ENCODE measurements around the gene HDAC11.
"Not testable (repeated sequence)": the region's sequence is repeated elsewhere in the genome, so short reads cannot be mapped to it uniquely, and the experiment has no call there.

The HDAC11 gene

DNA sequence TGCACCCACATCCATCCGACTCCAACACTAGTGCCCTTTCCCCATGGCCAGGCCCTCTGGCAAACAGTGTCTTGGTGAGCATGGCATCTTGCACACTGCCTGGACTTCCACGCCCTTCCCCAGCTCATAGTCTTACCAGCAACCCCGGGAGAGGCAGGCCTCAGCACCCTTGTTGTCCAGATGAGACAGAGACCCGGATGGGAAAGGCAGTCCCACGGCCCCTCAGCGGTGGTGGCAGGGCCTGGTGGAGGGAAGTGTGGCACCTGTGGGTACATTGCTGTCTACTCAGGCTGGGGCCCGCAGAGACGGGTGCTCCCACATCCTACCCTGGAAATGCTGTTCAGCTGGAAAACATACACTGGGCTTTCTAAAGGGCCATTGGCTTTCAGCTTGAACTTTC lies 28.4 kb downstream of the HDAC11 start:
- DNase-seq, result no peak

DNA sequence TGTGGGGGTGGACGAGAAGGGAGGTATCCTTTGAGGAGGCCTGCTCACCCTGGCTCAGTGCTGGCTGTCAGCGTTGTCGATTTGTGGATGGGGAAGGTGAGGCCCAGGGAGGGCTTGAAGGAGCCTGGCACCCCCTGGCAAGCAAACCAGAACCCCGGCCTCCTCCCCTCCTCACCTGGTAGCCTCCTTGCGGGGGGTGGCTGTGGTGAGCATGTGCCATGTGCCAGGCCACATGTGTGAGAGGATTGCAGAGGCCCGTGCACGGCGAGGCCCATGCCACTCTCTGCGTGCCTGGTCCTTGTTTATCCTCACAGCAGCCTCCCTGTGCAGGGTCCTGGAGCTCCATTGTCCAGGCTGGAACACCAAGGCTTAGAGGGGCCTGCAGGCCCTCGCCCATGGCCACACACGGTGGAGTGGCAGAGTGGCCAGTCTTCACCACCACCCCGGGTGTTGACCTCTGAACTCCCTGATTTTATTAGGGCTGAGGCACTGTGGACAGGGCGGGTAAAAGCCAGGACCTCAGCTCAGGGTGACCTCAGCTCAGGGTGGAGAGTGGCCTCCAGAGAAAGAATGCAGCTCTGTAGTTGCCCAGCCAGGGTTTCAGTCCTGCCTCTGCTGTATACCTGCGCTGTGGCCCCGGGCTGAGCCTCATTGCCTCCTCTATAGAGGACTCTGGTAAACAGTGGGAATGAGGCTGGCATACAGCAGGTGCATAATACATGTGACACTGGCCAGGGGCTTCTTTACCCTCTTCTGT lies 29.1 kb downstream of the HDAC11 start:
- no peak for DNase-seq

DNA sequence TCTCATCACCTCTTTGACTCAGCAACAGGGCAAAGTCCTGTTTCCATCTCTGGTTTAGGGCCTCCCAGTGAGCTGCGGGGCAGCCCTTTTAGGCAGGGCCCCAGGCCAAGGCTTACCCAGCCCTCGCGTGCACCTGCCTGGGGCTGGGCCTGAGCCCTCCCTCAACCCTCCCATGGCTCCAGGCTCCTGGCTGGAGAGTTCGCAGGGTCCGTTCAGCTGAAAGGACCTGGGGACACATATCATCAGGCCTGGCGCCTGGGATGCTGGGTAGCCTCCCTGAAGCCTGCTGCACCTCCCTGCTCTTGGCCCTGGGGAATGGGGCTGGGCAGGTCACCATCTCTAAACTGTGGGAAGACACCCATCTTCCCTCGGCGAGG lies 29.7 kb downstream of the HDAC11 start:
- no peak for DNase-seq

DNA sequence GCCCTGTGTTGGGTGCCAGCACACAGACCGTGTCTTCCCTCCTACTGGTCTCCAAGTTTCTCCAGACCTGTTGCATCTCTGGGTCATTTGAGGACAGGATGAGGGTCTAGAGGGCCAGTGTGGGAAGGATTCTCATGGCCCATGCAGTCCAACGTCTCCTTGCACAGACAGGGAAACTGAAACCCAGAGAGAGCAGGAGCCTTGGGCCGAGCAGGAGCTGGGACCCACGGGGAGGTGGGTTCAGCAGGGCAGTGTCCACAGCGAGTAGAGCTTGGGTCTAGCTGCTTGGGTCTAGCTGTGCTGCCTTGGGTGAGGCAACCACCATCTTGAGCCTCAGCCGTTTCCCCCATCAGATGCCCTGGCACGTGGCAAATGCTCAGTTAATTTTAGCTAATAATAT lies 32.3 kb downstream of the HDAC11 start:
- no peak for DNase-seq

DNA sequence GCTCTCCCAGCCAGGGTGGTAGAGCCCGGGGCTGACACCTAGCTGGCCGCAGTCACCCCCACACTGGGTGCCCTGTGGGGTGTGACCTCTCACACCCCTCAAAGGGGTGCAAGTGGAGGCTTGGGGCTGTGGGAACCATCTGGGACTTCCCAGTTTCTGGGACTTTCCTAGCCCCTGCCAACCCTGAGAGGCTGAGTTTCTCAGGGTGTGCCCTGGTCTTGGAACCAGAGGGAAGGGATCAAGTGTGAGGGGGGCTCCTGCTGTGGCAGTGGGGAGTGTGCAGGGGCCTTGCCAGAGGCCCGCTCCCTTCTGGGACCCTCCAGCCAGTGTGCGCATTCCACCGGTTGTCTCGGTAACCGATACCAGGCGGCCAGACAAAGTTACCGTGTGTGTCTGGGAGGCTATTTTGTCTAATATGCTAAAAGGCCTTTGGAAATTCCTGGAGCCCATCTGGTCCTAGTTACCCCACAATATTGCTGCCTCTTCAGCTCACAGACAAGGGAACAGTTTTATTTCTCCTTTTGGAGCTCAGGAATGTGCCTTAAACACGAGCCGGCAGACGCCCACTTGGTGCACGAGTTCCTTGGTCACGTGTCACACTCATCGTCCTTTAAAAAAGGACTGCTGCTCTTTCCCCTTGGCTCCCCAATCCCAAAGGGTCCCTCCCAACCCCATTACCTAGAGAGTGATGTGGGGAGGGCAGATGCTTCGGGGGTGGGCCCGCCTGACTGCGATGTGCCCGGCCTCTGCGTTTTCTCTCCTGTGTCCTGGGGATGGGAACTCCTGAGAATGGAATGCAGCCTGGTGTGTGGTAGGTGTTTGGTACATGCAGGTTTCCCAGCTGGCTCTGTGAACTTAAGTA lies 33.2 kb downstream of the HDAC11 start:
- DNase-seq, result no peak

DNA sequence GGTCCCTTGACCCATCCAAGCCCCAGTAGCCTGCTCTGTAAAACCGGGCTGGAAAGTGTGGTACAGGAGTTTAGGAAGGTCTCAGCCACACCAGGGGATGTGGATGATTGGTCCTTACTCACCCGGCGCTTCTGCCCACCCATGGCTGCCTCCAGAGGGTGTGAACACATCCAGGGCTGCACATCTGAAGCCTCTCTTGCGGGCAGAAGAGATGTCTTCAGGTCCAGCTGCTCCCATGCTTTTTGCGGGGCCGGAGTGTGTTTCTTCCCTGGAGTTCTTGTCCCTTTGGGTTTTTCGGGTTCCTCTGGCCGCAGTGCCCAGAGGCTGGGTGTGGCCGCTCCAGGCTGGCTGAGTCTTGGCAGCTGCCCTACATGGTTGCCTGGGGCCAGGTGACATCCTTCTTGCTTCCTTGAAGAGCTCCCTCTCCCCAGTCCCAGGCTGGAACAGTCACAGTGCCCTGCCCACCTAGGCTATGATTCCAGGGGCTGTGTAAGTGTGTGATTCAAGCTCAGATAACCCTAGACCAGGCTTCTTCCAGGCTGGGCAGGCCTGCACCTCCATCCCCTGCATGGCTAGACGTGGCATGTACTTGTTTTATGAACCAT lies 33.9 kb downstream of the HDAC11 start:
- DNase-seq, result no peak

DNA sequence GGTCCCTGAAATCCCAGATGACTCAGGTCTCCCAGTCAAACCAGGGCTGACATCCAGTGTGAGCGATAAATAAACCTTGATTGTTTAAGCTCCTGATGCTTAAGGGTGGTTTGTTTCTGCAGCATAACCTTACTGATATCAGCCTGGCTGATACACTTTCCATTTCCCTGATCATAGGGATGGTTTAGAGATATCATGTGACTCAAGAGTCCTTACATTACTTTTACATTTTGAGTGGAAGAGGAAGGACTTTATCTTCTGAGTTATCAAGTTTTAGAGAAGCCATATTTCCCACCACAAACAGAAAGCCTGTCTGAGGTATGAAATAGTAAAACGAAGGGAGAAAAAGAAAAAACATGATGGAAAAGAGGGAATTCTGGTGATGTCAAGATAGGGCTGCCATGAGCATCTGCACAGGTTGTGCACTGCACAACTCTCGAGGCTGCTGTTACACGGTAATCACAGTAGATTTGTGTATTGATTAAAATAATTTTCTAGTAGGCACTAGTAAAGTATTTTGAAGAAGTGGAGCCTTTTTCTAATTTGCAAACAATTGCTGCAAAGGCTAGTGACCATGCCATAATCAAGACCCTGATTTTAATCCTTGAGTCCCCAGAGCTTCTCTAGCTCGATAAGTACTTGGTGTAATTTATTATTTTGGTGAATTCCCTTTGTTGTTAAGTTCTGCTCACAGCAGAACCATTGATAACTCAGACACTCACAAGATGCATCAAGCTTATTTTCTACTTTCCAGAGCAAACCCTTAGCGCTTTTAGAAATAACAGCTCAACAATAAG lies 34.7 kb downstream of the HDAC11 start:
- no peak for DNase-seq

DNA sequence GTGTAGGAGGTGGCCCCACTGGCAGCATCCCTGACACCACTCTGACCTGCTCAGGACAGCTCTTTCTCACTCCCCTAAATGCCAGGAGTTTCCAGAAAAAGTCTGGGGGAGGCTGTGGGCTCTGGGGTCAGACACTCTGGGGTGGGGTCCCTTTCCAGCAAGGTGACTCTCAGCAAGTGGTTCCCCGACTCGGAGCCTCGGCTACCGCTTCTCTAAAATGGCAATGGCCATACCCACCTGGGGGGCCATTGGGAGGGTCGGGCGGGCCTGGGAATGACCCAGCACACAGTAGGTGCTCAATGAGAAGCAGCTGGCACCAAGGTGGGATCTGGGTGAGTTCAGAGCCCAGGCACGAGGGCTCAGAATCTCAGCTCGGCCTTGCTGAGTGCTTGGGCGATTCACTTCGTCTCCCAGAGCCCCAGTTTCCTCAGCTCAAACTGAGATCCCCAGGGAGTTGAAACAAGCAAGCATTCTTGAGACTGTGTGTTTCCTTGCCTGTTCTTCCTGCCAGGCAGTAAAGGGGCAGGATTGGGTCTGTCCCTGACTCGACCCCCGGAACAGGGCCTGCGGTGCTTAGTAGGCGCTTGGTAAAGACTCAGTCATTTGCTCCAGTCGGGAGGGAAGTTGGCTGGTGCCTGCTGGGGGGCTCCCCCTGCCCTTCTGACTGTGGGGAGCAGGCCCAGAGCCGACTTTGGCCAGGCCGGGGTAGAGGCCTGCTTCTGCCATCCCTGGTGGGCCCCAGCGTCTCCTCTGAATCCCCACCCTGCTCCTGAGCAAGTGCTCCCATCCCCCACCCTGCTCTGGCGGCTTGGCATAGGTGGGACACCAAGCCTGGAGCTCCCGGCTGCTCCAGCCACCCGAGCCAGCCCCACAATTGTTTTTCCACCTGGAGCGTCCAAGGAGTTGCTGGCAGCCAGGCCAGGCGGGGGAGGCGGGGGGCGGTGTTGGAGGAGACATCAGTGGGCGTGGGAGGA lies 36.0 kb downstream of the HDAC11 start:
- DNase-seq, result no peak

DNA sequence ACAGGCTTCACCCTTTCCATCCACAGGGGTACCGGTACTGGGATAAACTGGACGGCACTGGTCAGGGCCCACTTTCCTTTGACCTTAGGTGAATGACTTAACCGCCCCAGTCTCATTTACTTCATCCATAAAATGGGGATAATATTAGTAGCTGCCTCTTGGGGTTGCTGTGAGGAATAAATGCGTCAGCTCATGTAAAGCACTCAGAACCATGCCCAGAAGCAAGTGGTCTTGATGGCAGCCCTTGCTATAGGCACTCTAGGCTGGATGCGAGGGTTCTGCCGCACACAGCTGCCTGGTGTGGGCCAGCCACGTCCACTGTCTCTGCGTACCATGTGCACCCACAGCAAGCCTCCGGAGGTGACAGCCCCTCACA lies 36.6 kb downstream of the HDAC11 start:
- DNase-seq, result no peak

DNA sequence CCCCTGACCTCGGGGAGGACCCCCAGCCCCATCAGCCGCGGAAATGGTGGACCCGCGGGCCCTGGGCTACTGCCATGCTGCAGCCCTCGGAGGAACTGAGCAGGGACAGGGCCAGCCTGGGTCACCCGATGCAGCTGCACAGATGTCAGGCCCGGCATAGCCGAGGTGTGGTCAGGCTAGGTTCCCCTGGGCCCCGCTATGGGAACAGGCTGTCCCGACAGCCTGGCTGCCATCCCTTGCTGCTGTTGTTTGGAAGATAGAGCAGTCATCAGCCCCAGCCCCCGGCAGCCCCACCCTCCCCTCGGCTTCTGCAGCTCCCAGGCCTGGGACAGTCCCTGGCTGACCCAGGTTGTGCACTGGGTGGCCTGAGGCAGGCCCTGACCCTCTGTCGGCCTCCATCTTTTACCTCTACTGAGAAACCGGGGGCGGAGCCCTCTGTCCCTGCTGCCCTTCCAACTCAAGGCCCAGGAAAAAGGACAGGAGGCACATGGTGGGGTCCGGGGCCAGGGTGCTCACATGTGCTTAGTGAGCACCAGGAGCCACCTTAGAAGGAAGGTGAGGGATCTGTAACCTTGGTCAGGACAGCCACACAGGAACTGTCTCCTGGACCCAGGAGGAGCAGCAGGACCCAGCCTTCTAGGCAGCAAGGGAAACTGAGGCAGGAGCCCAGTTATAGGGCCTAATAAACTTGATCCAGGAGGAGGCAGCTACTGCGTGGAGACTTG lies 37.3 kb downstream of the HDAC11 start:
- no peak for DNase-seq

DNA sequence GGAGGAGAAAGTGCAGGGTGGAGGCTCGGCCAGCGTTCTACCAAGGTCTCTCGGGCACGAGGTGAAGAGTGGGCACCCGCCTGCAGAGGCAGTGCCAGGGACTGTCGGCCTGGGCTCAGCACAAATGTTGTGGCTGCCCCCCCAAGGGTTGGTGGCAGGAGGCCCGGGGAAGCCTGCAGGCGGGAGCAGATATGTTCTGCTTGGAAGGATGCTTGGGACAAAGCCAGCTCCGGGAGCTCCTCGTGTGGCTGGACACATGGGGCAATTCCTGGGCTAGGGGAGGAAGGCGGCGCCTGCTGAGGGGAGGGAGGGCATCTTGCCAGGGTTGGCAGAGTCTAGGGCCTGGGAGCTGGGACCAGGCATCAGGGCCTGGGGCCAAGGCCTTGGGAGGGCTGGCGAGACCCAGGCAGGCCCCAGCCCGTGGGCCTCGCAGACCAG lies 38.4 kb downstream of the HDAC11 start:
- no peak for DNase-seq

DNA sequence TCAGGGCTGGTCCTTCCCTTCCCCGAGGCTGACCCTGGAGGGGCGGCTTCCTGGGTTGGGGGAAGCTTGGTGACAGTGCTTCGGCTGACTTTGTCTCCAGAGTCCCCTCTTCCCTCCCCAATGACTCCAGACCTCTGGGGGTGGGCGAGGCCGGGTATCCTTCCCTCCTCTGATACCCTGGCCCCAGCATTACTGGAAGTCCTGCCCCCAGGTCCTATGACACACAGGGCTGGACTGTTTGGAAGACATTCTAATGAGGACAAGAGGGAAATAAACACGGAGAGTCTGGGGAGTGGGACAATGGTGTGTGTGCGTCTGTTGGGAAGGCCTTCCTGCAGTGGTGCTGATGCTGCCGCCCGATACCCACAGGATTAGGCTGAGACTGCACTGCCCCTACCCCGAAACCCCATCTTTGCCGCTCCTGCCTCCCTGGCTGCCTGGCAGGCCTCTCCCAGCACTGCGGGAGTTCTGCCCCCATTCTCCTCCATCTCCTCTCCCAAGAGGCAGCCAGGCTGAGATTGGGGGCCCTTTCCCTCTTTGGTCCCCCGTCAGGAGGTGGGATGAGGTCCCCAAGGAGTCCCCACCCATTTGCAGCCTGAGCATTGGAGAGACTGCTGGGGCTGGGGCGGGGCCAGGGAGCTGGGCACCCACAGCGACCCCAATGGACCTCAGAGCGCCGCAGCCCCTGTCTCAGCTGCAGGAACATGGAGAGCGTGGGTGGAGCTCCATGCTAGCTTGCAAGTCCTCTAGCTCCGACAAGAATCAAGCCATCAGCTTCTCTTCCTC lies 39.1 kb downstream of the HDAC11 start:
- DNase-seq, result no peak

DNA sequence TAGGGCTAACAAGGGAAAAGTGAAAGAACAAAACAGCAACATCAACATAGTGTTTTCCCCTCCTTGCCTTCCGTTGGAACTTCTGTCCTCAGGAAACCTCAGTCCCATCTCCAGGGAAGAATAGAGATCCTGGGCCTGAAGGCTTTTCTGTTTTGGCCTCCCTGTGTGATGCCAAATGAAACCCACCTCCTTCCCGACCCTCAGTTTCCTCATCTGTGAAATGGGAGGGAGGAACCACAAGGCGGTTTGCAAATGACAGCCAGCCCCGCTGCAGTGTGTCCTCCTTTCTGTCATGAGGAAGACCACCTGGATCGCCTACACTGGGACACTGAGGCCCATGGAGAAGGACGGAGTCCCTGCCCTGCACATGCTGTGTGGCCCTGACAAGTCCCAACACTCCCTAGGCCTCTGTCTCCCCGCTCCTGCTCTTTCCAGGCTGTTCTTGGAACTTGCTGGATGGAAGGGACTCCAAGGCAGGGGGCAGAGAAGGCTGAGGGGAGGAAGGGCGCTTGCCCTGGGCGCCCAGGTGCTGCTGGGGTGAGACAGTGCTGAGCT lies 40.3 kb downstream of the HDAC11 start:
- DNase-seq, result no peak

DNA sequence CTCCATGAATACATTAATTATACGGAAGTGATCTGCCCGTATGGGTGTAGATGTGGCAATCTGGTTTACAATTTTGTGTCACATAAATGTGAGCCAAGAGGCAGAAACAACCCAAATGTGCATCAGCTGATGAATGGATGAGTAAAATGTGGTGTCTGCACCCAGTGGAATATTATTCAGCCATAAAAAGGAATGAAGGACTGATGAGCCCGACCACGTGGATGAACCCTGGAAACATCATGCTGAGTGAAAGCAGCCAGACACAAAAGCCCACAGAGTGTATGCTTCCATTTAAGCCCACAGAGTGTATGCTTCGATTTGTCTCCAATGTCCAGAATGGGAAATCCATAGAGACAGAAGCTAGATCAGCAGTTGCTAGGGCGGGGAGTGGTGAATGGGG lies 41.2 kb downstream of the HDAC11 start:
- DNase-seq, result no peak

DNA sequence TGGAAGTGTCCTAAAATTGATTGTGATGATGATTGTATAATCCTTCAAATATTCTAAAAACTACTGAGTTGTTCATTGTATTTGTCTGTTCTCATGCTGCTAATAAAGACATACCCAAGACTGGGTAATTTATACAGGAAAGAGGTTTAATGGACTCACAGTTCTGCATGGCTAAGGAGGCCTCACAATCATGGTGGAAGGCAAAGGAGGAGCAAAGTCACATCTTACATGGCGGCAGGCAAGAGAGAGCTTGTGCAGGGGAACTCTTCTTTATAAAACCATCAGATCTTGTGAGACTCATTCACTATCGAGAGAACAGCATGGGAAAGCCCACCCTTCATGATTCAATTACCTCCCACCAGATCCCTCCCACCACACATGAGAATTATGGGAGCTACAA lies 41.6 kb downstream of the HDAC11 start:
- DNase-seq, result not testable (repeated sequence)

DNA sequence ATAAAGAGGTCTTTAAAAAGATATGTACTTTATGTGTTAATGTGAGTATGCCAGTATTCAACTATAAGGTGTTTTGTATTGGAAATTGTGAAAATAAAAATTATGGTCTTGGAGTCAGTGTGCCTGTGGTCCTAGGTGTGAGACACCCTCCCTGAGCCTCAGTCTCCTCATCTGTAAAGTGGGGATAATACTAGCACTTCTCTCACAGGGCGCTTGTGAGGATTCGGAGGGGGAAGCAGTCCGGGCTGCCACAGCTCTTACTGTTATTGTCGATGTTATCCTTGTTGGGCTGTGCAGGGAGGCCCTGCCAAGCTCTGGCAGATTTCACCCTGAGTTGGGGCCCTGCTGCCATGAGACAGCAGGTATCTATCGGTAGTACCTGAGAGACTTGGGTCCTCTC lies 42.1 kb downstream of the HDAC11 start:
- DNase-seq, result no peak

DNA sequence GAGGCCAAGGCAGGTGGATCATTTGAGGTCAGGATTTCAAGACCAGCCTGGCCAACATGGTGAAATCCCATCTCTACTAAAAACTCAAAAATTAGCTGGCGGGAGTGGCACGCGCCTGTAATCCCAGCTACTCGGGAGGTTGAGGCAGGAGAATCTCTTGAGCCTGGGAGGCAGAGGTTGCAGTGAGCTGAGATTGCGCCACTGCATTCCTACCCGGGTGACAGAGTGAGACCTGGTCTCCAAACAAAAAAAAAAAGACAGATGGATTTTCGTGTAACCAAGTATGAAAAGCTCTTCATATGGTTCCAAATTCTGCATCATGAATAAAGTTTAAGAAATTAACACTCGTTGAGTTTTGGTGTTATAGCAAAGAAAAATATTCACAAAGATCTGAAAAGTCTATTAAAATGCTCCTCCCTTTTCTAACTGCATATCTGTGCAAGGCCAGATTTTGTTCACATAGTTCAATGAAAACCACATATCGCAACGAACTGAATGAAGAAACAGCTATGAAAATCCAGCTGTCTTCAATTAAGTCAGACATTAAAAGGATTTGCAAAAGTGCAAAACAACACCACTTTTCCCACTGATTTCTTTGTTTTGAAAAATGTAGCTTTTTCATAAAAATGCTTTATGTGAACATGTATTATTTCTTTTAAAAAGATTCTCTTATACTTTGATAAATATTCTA lies 45.0 kb downstream of the HDAC11 start:
- DNase-seq, result no peak

DNA sequence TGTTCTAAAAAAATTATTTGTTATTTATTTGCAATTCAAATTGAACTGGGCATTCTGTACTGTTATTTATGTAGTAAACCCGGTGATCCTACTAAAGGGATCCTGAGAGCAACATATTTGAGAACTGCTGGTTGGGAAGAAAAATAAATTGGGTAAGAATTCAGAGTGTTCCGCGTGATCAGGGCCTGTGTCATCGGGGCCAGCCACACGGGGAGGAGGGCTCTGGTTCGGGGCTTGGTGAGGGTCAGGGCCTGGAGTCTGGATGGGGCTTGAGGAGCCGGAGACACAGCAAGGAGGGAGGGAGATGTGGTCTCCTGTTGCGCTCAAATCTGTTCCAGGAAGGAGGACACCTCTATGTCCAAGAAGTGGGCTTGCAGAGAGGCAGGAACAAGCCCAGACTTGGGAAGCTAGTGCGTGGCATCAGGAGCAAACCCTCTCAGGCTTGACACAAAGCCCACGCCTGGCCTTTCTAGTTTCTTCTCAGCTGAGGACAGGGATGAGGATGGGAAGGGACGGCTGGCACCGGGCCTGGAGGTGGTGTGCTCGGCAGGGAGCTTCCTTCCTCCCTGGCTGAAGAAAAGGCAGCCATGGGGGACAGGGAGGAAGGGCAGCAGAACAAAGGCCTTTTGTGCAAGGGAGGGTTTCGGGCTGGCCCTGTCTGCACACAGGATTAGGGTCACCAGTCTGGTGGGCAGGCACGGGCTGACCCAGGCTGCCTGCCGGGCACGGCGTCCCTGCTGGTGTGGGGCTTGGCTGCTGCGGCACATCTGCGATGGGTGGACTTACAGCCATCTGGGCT lies 45.9 kb downstream of the HDAC11 start:
- no peak for DNase-seq

DNA sequence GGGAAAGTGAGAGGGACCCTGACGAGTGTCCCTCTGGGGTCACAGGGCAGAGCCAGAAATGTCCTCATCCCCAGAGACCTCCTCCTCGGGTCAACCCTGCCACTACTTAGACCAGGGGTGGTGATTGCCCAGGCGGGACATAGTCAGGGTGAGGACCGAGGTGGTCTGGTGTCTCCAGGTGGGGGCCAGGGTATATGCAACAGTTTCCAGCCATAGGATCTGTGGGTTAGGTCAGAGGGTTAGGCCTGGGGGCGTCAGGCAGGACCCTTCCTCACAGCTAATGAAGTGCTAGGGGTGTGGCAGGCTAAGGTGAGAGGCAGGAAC lies 46.5 kb downstream of the HDAC11 start:
- no peak for DNase-seq

All from effector CD8-positive, alpha-beta T cell (primary cell).